GM21526 (cell line): ENCODE measurements around the gene MGAT5.

Experiments used
- ATAC-seq: cut with Tn5 transposase; IDR thresholded peaks from one replicate; pipeline ENCODE4 v1.9.1; 2021; ENCODE audit warnings: moderate library complexity; ENCODE audit not compliant: unreplicated experiment, low FRiP score

MGAT5 gene

DNA sequence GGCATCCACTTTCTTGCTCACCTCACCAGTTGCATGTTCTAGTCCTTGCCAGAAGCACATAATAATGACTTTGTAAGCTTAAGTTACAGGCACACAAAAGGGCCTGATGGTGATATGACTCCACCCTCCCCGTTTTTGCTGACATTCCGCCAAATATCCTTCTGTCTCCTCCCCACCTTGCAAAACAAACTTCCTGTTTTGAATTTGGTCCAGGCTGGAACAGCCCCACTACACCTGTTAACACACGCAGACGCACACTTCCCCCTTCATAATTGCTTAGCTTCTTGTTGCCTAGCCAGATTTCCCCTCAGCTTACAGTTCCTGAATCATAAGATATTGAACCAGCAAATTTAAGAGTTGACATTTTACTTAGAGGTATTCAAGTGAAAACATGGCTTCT is at the start of gene MGAT5:
Gene MGAT5 (plus strand): TSS at position 269 of the 400 bp plus-strand sequence. CDS start 332 bp downstream, outside the sequence.
- ATAC-seq, result peak; percentile 5

DNA sequence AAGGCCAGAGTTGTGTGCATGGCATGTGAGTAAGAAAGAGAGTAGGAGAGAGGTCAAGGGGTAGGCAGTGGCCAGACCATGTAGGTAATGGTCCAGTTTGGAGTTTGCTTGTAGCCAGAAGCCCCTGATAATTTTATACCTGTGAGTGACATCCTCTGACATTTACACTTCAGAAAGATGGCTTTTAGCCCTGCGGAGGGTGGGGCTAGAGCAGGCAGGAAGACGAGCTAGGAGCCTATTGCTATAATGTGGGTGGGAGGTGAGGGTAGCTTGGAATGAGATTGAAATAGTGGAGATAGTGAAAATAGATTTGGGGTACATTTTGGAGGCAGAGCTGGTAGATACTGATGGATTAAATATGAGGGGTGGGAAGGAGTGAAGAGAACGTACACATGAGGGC is 48.8 kb upstream of the MGAT5 start:
- ATAC-seq, result no peak

DNA sequence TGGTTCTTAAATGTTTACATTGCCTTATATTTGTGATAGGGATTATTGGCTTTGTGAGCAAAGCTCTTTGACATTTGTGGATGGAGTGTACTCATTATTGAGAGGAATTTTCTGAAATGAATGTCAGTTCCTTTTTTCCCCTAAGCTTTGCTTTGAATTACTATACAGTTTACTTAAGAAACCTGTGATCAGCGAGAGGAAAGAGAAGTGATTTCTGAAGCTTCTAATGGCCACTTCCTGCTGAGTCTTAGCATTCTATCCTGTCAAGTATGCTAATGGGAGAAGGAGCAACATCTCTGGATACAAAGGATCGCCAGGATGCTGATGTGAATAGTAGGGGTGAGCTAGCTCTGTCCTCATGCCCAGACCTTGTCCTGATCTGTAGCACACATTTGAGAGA is 47.8 kb upstream of the MGAT5 start:
- no peak for ATAC-seq

DNA sequence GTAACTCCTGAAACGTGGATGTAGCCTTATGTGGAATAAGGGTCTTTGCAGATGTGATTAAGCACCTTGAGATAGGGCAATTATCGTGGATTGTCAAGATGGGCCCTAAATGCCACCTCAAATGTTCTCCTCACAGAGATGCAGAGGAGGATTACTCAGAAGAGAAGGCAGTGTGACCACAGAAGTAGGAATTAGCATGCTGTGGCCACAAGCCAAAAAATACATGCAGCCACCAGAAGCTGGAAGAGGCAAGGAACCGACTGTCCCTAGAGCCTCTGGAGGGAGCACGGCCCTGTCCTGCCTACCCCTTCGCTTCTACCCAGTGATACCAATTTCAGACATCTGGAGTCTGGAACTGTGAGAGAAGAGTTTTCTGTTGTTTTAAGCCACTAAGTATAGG is 47.3 kb upstream of the MGAT5 start:
- ATAC-seq, result no peak

GRCh38 chr2:134207589-134208209 is 46.2 kb upstream of the MGAT5 start:
- peak; percentile 68 for ATAC-seq

GRCh38 chr2:134208825-134209224 is 45.0 kb upstream of the MGAT5 start:
- ATAC-seq, result no peak

DNA sequence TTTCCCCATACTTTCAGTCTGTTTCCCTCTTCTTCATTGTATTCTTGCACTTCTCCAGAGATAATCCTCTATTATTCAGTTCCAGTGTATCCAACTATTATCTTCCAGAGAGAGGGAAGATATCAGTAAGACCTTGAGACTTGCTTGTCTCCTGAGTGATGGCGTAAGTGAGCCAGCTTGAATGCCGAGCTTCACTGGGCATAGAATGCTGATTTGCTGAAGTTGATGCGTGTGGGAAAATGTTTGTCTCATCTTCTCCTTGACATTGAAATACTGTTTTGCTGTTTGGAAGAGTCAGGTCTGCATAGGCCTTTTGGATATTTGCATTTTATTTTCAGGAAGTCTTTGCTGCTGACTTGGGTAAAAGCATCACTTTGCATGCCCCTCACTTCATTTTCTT is 41.1 kb upstream of the MGAT5 start:
- no peak for ATAC-seq

GRCh38 chr2:134216152-134216829 is 37.6 kb upstream of the MGAT5 start:
- no peak for ATAC-seq

- no peak for ATAC-seq
Observed at GRCh38 chr2:134217351-134217750, 36.5 kb upstream of the MGAT5 start.

- peak; percentile 64 for ATAC-seq
Observed at GRCh38 chr2:134217924-134218323, 35.9 kb upstream of the MGAT5 start.

DNA sequence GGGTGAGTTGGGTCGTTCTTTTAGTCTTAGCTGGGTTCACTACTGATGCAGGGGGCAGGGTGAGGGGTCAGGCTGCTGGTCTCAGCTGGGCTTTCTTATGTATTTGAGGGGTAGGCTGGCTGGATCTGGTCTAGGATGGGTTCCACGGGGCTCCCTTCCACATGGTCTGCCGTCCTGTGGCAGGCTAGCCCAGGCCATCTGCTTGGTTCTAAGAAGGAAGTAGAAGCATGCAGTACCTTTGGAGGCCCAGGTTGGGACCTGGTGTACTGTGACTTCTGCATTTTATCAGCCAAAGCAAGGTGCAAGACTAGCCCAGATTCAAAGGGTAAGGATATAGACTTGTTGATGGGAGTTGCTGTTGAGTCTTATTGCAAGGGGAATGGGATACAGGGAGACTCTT is 35.5 kb upstream of the MGAT5 start:
- ATAC-seq, result no peak

- peak; percentile 63 for ATAC-seq
Observed at GRCh38 chr2:134218930-134219658, 34.8 kb upstream of the MGAT5 start.

DNA sequence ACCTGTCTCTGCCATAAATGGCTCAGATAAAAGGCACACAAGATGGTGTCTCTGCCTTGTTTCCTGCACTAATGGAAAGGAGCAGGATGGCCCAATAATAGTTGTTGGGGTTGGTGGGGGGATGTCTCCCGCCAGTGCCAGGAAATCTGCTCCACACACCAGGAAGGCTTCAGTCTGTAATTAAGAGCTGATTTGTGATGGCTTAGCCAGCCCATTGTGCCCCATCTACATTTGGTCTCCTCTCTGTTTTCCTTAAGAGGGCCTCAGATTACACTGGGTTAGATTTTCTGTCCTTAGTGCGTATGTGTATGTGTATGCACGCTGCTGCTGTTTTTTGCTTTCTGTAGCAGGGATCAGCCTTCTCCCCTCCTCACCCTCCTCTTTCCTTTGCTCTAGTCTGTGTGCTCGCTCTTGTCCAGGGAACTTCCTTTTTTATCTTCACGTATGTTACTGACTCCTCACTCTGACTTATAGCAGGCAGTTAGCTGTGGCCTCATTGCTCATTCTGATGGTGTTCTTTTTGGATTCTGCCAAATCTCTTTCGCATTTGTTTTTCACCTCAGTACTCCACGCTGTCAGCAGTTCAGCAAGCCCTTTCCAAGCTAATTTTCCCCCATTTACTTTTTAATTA is 33.4 kb upstream of the MGAT5 start:
- ATAC-seq, result no peak

GRCh38 chr2:134224005-134224404 is 29.9 kb upstream of the MGAT5 start:
- ATAC-seq, result no peak

DNA sequence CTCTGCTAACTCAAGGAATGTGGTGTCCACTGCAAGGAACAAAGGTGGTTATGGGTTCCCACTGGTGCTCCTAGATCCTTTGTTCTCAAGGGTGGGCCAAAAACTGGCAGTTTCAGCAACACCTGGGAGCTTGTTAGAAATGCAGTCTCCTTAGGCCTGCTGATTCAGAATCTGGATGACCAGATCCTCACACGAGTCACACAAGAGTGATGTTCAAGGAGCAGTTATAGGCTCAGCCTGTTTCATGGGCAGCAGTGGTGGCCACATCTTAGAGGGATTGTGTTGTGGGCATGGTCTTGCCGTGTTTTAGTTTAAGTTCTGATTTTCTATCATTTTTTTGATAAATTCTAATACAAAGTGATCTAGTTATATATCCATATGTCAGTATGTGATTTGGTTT is 28.7 kb upstream of the MGAT5 start:
- ATAC-seq, result no peak

- ATAC-seq, result no peak
Observed at GRCh38 chr2:134225841-134226240, 28.0 kb upstream of the MGAT5 start.

GRCh38 chr2:134226601-134227000 is 27.3 kb upstream of the MGAT5 start:
- no peak for ATAC-seq

DNA sequence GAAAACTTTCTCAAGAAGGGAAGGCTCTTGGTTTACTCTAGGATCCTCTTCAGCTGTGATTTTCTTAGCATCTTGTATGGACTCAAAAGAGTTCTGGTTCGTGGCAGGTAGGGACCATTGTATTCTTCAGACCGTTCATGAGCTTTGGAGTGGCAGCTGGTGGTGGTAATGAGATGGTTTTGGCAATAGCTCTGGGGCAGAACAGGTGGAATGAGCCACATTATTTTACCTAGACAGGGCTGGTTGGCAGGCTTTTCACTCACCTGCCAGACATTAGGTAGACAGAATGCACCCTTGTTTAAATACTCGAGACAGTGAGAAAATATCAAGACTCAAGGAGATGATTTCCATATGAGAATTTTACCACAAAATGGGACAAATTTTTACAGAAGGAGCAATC is 26.2 kb upstream of the MGAT5 start:
- no peak for ATAC-seq

- ATAC-seq, result no peak
Observed at GRCh38 chr2:134228493-134228903, 25.4 kb upstream of the MGAT5 start.

DNA sequence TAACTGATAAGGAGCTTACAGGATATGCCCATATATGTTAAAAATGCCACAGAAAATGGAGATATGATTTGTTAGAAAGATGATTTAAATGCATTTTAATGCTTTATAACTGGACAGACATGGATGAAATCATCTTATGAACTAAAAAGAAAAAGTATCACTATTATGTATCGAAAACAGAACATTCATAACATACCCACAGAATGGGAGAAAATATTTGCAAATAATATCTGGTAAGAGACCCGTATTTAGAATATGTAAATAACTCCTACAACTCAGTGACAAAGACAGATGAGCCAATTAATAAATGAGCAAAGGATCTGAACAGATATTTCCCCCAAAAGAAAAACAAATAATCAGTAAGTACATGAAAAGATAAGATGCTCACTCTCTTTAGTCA is 24.3 kb upstream of the MGAT5 start:
- no peak for ATAC-seq

- no peak for ATAC-seq
Observed at GRCh38 chr2:134230885-134231284, 23.0 kb upstream of the MGAT5 start.
